OCI-LY3 (cell line): Measurements from ENCODE around the gene NFIA.

Experiments used
- H2AFZ ChIP-seq: fragments of 200-600, 300-600 bp; shearing (Covaris generic); 2 replicates; pipeline ENCODE4 v1.6.0; 2014; ENCODE audit warnings: antibody characterized with exemption, low read depth, low read length
- H3K27ac ChIP-seq: fragments of 200-600, 300-600 bp; sonication (generic); 2 replicates; pipeline ENCODE4 v1.5.1; 2014; ENCODE audit warnings: mild to moderate bottlenecking, low read length, moderate library complexity, mixed read lengths
- H3K27me3 ChIP-seq: fragments of 200-600, 300-600 bp; sonication (generic); 2 replicates; pipeline ENCODE4 v1.6.1; 2014; ENCODE audit warnings: low read depth, low read length, mixed read lengths
- H3K36me3 ChIP-seq: fragments of 200-600, 300-600 bp; sonication (generic); replicated peaks from 2 replicates; pipeline ENCODE3; 2014; ENCODE audit warnings: low read depth, low read length, mixed read lengths
- H3K4me1 ChIP-seq: fragments of 300-600, 200-600 bp; sonication (generic); 2 replicates; pipeline ENCODE4 v1.6.1; 2014; ENCODE audit warnings: low read length, mixed read lengths
- H3K4me2 ChIP-seq: fragments of 200-600, 300-600 bp; sonication (generic); 2 replicates; pipeline ENCODE4 v1.6.1; 2014; ENCODE audit warnings: low read length, mixed read lengths
- H3K4me3 ChIP-seq: fragments of 300-600, 200-600 bp; sonication (generic); 2 replicates; pipeline ENCODE4 v1.5.1; 2014; ENCODE audit warnings: antibody characterized with exemption, mild to moderate bottlenecking, low read length, moderate library complexity
- H3K79me2 ChIP-seq: fragments of 300-600, 200-600 bp; shearing (Covaris generic); 2 replicates; pipeline ENCODE4 v1.6.1; 2014; ENCODE audit warnings: mild to moderate bottlenecking, low read length, mixed read lengths
- H3K9ac ChIP-seq: fragments of 300-600, 200-600 bp; shearing (Covaris generic); 2 replicates; pipeline ENCODE4 v1.6.0; 2014; ENCODE audit warnings: mild to moderate bottlenecking, low read length, moderate library complexity
- H3K9me3 ChIP-seq: fragments of 200-600, 300-600 bp; shearing (Covaris generic); 2 replicates; pipeline ENCODE4 v1.6.1; 2014; ENCODE audit warnings: low read length, mixed read lengths; ENCODE audit not compliant: insufficient read depth
- H4K20me1 ChIP-seq: fragments of 200-600, 300-600 bp; sonication (generic); 2 replicates; pipeline ENCODE4 v1.6.1; 2016; ENCODE audit warnings: low read length, mixed read lengths; ENCODE audit not compliant: insufficient read depth
- CTCF ChIP-seq: fragments of 200-600, 300-600 bp; sonication (generic); IDR thresholded peaks from 2 replicates; pipeline ENCODE4 v1.5.1; 2014; ENCODE audit warnings: antibody characterized with exemption, low read length, low read depth
- EZH2phosphoT487 ChIP-seq: fragments of 200-600 bp; shearing (Covaris generic); IDR thresholded peaks from 2 replicates; pipeline ENCODE4 v1.6.1; 2018; ENCODE audit warnings: antibody characterized with exemption, mixed run types, low read depth

The NFIA gene

GRCh38 chr1:61104220-61104671 lies 21.9 kb downstream of the NFIA start:
- Histone ChIP-seq H3K4me2 (no peak overlapping the region), H3K9ac (no peak overlapping the region), H3K27me3 (no peaks in the 10 kb centered on the region), H3K27ac (no peak overlapping the region), H3K36me3 (no peaks in the 10 kb centered on the region), H2AFZ (no peak overlapping the region), H3K4me1 (no peaks in the 10 kb centered on the region), H3K79me2 (no peaks in the 10 kb centered on the region), H3K4me3 (no peak overlapping the region), H3K9me3 (no peaks in the 10 kb centered on the region), H4K20me1 (no peaks in the 10 kb centered on the region)
- no peak for TF ChIP-seq EZH2phosphoT487
- TF ChIP-seq CTCF, result no peak

- Histone ChIP-seq H3K4me1 (no peaks in the 10 kb centered on the region), H3K27ac (no peak overlapping the region), H3K4me2 (no peak overlapping the region), H3K79me2 (no peaks in the 10 kb centered on the region), H3K9me3 (no peaks in the 10 kb centered on the region), H3K4me3 (no peak overlapping the region), H3K27me3 (no peaks in the 10 kb centered on the region), H2AFZ (no peak overlapping the region), H4K20me1 (no peaks in the 10 kb centered on the region), H3K36me3 (no peaks in the 10 kb centered on the region), H3K9ac (no peak overlapping the region)
- TF ChIP-seq CTCF, result no peak
- TF ChIP-seq EZH2phosphoT487, result no peak
Measured at GRCh38 chr1:61107638-61108037, 25.3 kb downstream of the NFIA start.

GRCh38 chr1:61109158-61109557 lies 26.8 kb downstream of the NFIA start:
- TF ChIP-seq CTCF (no peak), EZH2phosphoT487 (no peak)
- no peaks in the 10 kb centered on the region for H3K79me2 ChIP-seq
- no peaks in the 10 kb centered on the region for H3K36me3 ChIP-seq
- H3K4me3 ChIP-seq, result no peak overlapping the region
- H3K4me2 ChIP-seq, result no peak overlapping the region
- H3K27me3 ChIP-seq, result no peaks in the 10 kb centered on the region
- no peaks in the 10 kb centered on the region for H3K4me1 ChIP-seq
- H2AFZ ChIP-seq, result no peak overlapping the region
- no peak overlapping the region for H3K27ac ChIP-seq
- no peaks in the 10 kb centered on the region for H4K20me1 ChIP-seq
- H3K9ac ChIP-seq, result no peak overlapping the region
- no peaks in the 10 kb centered on the region for H3K9me3 ChIP-seq

- H3K27me3 ChIP-seq, result no peaks in the 10 kb centered on the region
- no peak for TF ChIP-seq EZH2phosphoT487
- TF ChIP-seq CTCF, result no peak
- no peaks in the 10 kb centered on the region for H3K79me2 ChIP-seq
- H4K20me1 ChIP-seq, result no peaks in the 10 kb centered on the region
- H2AFZ ChIP-seq, result no peak overlapping the region
- H3K4me2 ChIP-seq, result no peak overlapping the region
- no peaks in the 10 kb centered on the region for H3K4me1 ChIP-seq
- no peak overlapping the region for H3K9ac ChIP-seq
- no peak overlapping the region for H3K4me3 ChIP-seq
- H3K27ac ChIP-seq, result no peak overlapping the region
- H3K36me3 ChIP-seq, result no peaks in the 10 kb centered on the region
- H3K9me3 ChIP-seq, result no peaks in the 10 kb centered on the region
Measured at GRCh38 chr1:61109910-61110309, 27.5 kb downstream of the NFIA start.
